ENCODE data around the gene RASL11A. TPM values are rescaled to one million over a fixed set of nuclear protein-coding genes. Genes with fewer than 3 reads are reported as not detected.

RASL11A gene
- total RNA-seq, 1 experiment from 2014 or later: 2.7 TPM

GRCh38 chr13:27304099-27304498 is 33.5 kb downstream of the RASL11A start:
- no peak overlapping the region for H3K18ac ChIP-seq (ENCODE audit: insufficient read length, low read depth, low read length)
- H3T11ph ChIP-seq (ENCODE audit: low read length): no peak overlapping the region
- WGBS (ENCODE audit: extremely low coverage, insufficient read length, low lambda C conversion rate): no CpG with 5 or more reads among the region's 4 CpGs
- H3K27ac Mint-ChIP-seq: no peak overlapping the region
- H3K9ac ChIP-seq (ENCODE audit: extremely low read depth, insufficient read length, low read length): no peak overlapping the region
- H4K8ac ChIP-seq (replicated peaks; ENCODE audit: insufficient read length, low read depth, low read length): no peak overlapping the region
- no peaks in the 10 kb centered on the region for H3K9me3 ChIP-seq (ENCODE audit: control insufficient read depth, low read depth, low read length)
- H2BK120ac ChIP-seq (ENCODE audit: low read depth, low read length, poor library complexity, severe bottlenecking): no peak overlapping the region
- no peak overlapping the region for H3K56ac ChIP-seq (ENCODE audit: insufficient read length, low read depth, low read length)
- H3K4me1 Mint-ChIP-seq: no peaks in the 10 kb centered on the region
- no peak overlapping the region for H2BK20ac ChIP-seq (ENCODE audit: low read depth, low read length, poor library complexity, severe bottlenecking)
- H2AFZ ChIP-seq (ENCODE audit: low read length): no peak overlapping the region
- H2BK15ac ChIP-seq (ENCODE audit: low read depth, low read length): no peak overlapping the region
- no peaks in the 10 kb centered on the region for H4K20me1 ChIP-seq (ENCODE audit: control insufficient read depth, insufficient read depth, insufficient read length)
- H3K9me3 Mint-ChIP-seq: peaks cover 0 to 6% of the 10 kb centered on the region in 2 experiments; a peak in 2 of 5 replicates
- no peak overlapping the region for H2AK5ac ChIP-seq (ENCODE audit: insufficient read length, low read length)
- H3K36me3 Mint-ChIP-seq (ENCODE audit: insufficient read depth in 1 of 3, low read depth in 3 of 3): no peaks in the 10 kb centered on the region; a peak in 1 of 7 replicates
- H4K91ac ChIP-seq (ENCODE audit: insufficient read length, low read depth, low read length): no peak overlapping the region
- no peaks in the 10 kb centered on the region for H3K79me1 ChIP-seq (ENCODE audit: insufficient read depth, low read depth, low read length, poor library complexity, severe bottlenecking)
- no peak overlapping the region for H2BK5ac ChIP-seq (ENCODE audit: insufficient read length, low read length)
- TF ChIP-seq CTCF (conservative IDR thresholded peaks at IDR 0.05): no peak
- no peaks in the 10 kb centered on the region for H3K27me3 Mint-ChIP-seq (ENCODE audit: low read depth)
- H4K5ac ChIP-seq (ENCODE audit: insufficient read length, low read depth, low read length): no peak overlapping the region
- H3K27ac ChIP-seq (ENCODE audit: insufficient read length, low read depth, low read length): no peak overlapping the region
- H3K27me3 ChIP-seq (ENCODE audit: insufficient read depth, low read length): no peaks in the 10 kb centered on the region
- H3K23me2 ChIP-seq (ENCODE audit: insufficient read length, low read depth, low read length, poor library complexity, severe bottlenecking): no peaks in the 10 kb centered on the region
- H3K4me1 ChIP-seq (ENCODE audit: insufficient read depth, low read length): no peaks in the 10 kb centered on the region
- H3K23ac ChIP-seq (ENCODE audit: insufficient read length, low read depth, low read length): no peak overlapping the region
- no peak for DNase-seq
- no peak overlapping the region for H2BK12ac ChIP-seq (ENCODE audit: insufficient read length, low read depth, low read length)
- H3K4ac ChIP-seq (ENCODE audit: low read depth, low read length): no peak overlapping the region
- no peak overlapping the region for H3K4me2 ChIP-seq (ENCODE audit: insufficient read depth, insufficient read length, low read length)
- no peak overlapping the region for H3K14ac ChIP-seq (ENCODE audit: insufficient read depth, low read length)
- H3K79me2 ChIP-seq (ENCODE audit: insufficient read depth, low read length): no peaks in the 10 kb centered on the region
- no peak overlapping the region for H3K4me3 Mint-ChIP-seq

Measured in H9 (cell line).